HG03342 (cell line): ENCODE measurements around the gene FCN2.

Experiments used
- ATAC-seq: cut with Tn5 transposase; IDR thresholded peaks from one replicate; pipeline ENCODE4 v1.9.1; 2021; ENCODE audit warnings: mild to moderate bottlenecking, moderate library complexity; ENCODE audit not compliant: unreplicated experiment

The FCN2 gene

DNA sequence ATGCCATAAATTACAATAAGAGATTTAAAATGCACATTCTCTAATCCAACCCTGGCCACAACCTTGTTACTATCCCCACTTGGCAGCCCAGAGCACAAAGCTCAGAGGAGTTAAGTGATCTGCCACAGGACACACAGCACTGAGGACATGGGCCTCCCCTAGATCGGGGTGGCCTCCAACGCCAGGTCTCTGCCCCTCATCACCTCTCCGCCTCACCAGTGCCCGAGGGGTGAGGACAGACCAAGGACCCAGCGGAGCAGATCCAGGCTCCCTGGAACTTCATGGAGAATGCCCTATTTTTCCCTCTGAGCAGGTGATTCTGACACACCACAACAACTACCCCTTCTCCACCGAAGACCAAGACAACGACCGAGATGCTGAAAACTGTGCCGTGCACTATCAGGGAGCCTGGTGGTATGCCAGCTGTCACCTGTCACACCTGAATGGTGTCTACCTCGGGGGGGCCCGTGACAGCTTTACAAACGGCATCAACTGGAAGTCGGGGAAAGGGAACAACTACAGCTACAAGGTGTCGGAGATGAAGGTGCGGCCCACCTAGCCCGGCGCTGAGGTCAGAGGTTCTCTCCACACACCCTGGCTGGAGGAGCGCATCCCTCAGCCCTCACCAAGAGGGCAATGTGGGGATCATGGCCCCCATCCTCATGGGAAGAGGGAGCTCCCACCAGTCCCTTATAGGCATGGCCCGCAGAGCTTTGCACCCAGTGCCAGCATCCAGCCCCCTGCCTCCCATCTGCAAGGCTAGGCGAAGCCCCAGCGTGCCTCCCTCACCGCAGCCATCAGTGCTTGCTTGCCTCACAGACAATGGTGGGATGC is 12.5 kb upstream of the FCN2 start:
- no peak for ATAC-seq

DNA sequence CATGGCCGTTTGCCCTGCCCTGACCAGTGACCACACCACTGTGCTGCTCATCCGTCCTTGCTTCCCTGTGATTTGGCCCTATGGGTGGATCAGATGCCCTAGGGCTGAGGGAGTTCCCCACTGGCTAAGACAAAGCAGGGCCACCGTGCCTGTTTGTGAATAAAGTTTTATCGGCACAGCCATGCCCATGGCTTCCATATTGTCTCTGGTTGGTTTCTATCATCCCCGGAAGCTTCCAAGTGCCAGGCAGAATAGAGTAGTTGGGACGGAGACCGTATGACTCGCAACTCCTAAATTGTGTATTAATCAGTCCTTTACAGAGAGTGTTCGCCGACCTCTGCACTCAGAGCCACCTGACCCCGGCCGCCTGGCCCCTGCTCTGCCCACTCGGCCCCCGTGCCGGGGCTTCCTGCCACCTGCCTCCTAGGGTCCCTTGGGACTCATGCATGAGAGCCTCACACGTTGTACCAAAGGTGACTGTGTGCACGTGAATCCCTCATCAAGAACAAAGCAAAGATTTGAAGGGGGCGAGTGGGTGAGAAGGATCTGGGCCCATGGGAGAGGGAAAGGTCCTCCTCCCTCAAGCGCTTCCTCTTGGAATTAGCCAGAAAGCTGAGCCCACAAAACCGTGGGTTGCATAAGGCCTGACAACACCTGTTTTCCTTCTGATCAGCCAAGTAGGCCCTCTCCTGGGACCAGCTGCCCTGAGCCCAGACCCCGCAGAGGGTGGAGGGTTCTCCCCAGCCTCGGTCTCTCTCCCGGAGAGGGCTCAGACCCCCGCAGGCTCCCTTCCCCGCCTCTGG is 11.7 kb upstream of the FCN2 start:
- no peak for ATAC-seq

DNA sequence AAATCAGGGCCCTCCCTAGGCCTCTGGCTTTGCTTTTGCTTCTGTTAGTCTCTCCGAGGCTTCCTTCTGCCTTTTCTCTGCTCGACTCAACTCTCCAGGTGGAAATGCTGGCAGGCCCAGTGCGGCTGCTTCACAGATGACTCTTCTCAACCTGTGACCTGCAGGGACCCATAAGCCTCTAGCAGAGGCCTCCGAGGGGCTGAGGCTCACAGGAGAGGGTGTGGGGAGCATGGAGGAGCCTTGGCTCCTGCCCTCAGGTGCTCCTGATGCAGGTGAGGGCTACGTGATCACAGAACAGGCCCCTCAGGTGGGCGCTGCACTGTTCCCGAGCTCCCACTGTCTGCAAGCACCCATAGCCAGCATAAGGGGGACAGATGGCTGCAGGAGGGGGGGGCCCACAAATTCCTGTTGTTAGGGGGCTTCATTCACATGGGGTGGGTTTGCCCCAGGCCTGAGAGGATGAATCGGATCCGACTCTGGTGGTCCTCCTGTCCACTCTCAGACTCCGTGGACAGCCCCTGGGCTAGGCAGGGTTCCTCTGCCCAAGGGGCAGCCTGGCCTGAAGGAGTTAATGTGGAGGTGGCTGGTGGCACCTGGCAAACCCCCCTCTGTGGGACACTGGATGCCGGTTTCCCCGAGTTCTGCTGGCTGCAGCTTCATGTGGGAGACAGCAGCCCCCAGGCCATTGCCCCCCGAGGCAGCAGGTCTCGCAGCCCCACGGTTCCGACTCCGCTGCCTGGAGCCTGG is 10.9 kb upstream of the FCN2 start:
- ATAC-seq = no peak

DNA sequence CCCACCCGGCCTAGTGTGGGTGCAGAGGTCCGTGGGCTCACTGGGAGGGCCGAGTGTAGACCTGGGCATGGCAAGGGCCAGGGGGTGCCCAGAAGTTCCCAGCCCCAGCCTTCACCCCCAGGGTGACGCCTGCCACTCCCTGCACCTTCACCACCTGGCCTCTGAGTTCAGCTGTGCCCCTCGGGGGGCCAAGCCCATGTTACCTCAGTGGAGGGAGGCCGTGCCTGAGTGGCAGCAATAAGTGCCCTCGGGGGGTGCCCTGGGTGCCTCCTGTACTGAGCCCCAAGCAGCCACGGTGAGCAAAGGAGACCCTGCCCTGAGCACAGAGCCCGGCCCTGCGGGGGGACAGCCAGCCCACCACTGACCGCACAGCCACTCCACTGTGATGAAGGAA is 10.3 kb upstream of the FCN2 start:
- ATAC-seq = no peak

DNA sequence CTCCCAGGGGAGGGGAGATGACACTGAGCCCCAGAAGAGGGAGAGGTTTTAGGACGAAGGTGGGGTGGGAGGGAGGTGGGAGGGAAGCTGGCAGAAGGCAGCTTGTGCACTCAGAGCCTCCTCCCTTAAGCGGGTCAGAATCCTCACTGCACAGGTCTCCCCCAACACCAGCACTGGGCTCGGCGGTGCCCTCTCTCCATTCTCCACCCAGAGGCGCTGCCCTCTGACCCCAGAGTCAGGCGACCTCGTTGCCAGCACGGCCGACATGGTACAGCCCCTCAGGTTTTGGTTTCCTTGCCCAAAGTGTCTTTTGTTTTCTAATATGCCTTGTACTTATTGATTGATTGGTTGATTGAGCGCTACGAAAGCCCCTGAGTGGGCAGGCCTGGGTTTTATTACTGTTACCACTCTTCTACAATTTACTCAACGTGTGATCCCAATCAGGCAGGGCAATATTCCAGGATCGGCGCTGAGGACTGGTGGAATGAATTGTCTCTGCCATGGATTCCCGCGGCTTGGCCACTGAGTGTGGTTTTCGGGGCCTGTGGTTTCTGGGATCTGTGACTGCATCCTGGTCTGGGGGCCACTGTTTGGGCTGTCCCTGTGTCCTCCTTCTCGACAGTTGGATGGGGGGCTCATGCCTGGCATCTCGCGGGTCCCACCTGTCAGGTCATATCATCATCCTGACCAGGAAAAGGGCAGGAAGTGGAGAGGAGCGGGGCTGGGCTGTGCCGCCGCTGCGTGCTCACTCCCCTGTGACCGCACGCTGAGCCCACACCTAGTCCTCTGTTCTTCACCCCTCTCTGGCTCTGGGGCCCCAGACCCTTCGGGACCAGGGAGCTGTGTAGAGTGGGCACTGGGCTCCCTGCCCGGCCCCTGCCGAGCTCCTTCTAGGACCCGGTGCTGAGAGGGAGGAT is 9.6 kb upstream of the FCN2 start:
- ATAC-seq = no peak

DNA sequence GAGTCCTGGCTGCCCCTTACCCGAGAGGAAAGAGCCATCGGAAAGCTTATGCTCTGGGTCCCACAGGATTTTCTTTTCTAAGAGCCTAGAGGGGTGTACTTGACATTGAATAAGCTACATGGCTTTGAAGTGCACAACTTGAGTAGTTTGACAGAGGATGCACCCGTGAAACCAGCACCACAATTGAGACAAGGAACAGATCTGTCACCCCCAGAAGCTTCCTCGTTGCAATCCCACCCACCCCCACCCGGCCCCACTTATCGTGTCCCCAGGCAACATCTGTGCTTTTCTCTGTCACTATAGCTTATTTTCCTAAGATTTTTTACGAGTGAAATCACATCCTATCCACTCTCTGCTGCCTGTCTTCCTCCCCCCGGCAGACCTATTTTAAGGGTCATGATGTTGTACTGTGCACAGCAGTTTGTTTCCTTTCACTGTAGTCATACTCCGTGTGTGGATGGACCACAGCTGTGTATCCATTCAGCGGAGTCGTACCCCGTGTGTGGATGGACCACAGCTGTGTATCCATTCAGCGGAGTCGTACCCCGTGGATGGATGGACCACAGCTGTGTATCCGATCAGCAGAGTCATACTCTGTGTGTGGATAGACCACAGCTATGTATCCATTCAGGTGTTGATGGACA is 8.8 kb upstream of the FCN2 start:
- ATAC-seq = no peak

DNA sequence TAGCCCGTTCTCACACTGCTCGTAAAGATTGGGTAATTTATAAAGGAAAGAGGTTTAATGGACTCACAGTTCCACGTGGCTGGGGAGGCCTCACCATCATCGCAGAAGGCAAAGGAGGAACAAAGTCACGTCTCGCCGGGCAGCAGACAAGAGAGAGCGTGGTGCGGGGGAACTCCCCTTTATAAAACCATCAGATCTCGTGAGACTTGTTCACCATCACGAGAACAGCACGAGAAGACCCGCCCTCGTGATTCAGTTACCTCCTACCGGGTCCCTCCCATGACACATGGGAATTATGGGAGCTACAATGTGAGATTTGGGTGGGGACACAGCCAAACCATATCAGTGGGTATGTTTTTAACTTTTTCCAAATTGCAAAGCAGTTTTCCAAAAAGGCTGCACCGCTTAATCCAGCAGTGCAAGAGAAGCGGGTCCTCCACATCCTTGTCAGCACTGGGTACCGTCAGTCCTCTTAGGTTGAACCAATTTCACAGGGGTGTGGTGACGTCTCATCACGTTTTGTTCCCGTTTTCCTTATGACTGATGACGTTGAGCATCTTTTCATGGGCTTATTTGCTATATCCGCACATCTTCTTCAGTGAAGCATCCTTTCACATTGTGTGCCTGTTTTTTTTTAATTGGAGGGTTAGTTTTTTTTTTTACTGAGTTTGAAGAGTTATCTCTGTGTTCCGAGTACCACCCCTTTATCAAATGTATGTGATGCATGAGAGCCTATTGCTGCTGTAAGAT is 8.0 kb upstream of the FCN2 start:
- no peak for ATAC-seq

DNA sequence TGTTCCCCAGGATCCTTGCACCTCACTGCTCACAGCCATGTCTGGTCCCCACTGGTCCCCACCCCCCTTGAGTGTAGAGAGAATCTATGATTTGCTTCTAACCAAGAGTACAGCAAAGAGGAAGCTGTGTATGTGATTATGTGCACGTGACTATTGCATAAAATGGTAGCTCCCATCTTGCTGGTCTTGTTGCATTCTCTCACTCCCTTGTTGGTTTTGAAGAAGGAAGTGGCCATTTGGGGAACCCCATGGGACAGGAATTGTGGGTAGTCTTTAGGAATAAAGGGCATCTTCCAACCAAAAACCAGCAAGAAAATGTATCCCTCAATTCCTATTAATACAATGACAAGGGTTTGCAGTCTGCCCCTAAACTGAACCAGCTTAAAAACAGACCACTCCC is 5.2 kb upstream of the FCN2 start:
- ATAC-seq = no peak

DNA sequence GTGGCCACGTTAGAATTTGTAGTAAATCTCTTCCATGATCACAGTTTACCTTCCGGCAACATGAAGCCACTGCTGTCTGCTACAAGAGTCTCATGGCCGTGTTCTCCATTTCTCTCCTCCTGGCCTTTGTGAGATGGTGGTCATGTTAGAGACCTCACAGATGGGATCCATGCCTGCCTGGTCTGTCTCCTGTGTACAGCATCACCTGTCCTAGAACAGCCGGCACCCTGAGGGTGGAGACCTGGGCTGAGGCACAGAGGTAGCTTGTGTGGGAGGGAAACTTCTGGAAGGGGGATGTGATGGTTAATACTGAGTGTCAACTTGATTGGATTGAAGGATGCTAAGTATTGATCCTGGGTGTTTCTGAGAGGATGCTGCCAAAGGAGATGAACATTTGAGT is 3.1 kb upstream of the FCN2 start:
- ATAC-seq = no peak

DNA sequence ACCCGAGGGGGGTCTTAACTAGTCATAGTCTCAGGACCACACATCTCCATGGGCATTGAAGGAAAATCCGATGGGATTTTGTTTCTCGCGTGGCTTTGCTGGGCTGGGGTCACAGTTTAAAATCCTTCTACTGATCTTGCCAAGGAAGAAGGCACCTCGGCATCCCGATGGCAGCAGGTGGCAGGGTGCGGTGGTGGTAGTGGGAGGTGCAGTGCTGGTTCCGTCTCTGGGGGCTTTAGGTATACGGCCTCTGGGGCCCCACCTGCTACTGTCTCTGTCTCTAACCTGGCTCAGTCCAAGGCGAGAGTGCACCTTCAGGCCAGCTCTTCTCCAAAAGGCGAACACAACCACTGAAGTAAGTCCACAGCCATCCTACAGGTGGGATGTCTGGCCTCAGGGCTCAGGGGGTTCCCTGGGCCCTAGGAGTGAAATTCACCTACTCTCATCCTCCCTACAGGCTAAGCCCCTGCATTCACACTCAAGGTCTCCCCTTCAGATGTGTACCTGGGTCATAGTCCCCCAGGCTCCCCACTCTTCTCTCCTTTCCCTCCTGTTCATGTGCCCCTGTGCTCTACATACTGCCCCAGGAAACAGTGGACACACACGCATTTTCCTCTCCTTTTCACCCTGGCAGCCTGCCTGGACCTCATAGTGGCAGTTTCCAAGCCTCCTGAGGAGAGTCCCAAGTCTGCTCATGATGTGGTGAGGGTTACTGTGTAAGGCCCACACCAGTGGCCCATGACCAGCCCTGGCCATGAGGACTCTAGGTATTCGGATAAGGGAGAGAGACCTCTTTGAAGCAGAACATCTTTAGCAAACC is 736 bp upstream of the FCN2 start:
- ATAC-seq = no peak

DNA sequence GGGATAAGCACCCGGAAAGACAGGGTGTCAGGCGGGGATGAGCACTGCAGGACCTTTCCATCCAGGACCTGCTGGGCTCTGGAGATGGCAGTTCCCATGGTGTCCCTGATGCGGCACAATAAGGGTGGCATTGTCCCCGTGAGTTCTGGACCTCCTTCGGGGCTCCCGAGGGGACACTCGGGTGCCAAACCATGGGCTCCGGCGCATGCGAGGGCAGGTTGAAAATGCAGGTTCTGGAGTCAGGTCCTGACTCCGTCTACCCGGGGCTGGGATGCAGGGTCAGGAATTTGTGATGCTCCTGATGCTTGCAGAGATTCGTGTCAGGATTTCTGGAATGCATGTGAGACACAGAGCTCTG is 682 bp downstream of the FCN2 start:
- ATAC-seq = no peak

DNA sequence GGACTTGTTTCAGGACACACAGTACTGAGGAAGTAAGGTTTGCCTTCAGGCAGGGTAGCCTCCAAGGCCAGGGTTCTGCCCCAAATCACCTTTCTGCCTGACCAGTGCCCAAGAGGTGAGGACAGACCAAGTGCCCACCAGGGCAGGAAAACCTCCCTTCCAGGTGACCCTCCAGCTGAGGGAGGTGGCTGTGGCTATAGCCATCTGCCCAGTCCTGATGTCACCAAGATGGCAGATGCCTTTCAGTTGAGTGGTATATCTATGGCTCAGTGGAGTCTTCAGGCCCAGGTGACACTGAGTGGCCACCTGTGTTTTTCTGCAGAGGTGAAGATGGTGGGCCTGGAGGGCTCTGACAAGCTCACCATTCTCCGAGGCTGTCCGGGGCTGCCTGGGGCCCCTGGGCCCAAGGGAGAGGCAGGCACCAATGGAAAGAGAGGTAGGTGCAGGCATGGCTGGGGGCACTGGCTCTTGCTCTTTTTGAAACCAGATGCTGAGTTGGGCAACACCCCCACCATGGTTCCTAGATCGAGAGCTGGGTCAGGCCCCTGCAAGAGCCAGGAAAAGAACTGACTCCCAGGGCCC is 1.7 kb downstream of the FCN2 start:
- ATAC-seq = no peak

DNA sequence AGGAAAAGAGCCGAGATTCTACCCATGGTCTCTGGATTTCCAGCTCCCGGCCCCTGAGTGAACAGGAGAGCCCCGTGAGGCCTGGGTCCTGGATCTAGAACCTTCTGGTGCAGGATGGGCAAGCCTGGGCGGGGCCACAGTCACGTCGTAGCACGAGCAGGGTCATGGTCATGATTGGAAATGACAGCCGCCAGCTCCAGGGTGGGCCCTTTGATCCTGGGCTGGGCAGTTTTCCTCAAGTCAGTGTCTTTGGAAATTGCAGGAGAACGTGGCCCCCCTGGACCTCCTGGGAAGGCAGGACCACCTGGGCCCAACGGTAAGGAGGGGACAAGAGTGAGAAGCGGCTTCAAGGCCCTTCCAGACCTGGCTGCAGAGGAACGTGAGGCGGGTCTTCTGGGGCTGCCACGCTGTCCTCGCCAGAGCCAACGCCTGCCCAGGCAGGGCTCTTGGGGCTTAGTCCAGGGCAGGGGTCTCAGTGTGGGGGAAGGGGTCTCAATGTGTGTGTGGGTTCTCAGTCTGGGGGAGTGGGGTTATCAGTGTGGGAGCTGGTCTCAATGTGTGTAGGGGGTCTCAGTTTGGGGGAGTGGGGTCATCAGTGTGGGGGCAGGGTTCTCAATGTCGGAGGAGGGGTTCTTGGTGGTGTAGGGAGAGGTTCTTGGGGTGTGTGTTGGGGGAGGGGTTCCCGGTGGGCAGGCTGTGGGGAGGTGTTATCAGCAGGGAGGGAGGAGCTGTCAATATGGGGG is 2.6 kb downstream of the FCN2 start:
- no peak for ATAC-seq

DNA sequence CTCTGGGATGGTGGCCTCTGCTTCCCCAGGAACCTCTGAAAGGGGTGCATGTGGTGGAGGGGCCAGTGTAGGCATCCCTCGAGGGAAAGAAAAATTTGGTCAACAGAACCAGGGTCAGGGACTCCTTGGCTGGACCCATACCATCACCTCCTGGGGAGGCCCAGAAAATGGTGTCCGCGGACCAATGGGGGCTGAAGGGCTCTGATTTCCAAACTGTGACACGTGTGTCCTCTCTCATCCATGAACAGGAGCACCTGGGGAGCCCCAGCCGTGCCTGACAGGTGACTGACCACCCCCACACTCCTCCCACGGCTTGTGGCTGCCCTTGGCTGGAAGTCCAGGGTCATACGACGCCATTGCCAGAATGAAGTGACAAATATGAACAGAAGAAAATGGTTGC is 3.9 kb downstream of the FCN2 start:
- ATAC-seq = no peak

DNA sequence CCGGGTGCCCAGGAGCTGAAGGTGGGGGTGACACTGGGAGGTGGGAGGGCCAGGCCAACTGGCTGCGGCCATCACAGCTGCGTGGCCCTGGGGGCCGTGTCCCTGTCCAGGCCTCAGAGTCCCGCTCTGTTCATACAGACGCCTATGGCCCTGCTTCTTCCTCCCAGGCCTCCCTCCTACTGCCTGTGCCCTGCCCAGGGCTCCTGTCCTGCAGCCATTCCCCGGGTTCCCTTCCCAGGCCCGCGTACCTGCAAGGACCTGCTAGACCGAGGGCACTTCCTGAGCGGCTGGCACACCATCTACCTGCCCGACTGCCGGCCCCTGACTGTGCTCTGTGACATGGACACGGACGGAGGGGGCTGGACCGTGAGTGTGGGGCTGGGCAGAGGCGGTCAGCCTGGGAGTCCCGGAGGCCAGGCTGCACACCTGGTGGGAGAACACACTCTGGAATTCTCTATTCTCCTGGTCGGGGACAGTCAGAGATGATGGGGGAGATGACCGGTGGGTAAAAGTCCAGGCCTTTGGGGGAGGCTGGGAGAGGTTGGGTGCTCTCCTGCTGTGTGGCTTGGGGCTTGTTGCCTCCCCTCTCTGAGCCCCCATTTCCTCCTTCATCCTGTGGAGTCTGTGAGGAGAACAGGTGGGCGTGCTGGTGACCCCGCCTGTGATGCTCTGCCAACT is 4.5 kb downstream of the FCN2 start:
- ATAC-seq = no peak

DNA sequence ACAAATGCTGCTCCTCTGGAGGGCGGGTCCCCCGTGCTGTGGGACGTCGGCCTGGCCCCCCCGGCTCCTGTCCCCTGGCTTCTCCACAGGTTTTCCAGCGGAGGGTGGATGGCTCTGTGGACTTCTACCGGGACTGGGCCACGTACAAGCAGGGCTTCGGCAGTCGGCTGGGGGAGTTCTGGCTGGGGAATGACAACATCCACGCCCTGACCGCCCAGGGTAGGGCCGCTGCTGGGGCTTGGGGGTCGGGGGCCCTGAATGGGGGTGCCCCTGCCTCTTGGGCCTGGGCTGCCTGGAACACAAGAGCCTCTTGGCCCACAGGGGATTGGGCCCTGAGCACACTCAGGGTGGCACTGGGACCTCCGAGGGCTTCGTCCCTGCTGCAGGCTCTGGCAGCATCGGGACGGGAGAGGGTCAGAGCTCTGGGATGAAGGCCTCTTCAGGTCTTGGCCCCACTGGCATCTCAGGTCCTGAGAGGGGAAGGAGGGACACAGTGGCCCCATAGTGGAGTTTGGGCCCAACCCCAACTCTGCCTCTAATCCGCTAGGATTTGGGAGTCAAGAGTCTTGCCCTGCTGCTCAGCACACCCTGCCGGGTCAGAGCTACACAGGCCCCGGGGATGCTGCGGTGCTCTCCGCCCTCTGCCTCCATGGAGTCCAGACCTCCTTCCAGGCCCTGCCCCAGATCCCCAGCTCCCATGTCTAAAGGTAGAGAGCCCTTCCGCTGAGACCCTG is 5.2 kb downstream of the FCN2 start:
- no peak for ATAC-seq
